GM21619 (cell line): ENCODE measurements around the gene VPREB1.
A peak's percentile ranks its signal among the peaks of the same experiment; 100 is the strongest.
"Not testable (repeated sequence)": the region's sequence is repeated elsewhere in the genome, so short reads cannot be mapped to it uniquely, and the experiment has no call there.

Experiments
- ATAC-seq: cut with Tn5 transposase; IDR thresholded peaks from one replicate; pipeline ENCODE4 v1.9.1; 2021; ENCODE audit not compliant: unreplicated experiment

VPREB1 gene, protein sequence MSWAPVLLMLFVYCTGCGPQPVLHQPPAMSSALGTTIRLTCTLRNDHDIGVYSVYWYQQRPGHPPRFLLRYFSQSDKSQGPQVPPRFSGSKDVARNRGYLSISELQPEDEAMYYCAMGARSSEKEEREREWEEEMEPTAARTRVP

DNA sequence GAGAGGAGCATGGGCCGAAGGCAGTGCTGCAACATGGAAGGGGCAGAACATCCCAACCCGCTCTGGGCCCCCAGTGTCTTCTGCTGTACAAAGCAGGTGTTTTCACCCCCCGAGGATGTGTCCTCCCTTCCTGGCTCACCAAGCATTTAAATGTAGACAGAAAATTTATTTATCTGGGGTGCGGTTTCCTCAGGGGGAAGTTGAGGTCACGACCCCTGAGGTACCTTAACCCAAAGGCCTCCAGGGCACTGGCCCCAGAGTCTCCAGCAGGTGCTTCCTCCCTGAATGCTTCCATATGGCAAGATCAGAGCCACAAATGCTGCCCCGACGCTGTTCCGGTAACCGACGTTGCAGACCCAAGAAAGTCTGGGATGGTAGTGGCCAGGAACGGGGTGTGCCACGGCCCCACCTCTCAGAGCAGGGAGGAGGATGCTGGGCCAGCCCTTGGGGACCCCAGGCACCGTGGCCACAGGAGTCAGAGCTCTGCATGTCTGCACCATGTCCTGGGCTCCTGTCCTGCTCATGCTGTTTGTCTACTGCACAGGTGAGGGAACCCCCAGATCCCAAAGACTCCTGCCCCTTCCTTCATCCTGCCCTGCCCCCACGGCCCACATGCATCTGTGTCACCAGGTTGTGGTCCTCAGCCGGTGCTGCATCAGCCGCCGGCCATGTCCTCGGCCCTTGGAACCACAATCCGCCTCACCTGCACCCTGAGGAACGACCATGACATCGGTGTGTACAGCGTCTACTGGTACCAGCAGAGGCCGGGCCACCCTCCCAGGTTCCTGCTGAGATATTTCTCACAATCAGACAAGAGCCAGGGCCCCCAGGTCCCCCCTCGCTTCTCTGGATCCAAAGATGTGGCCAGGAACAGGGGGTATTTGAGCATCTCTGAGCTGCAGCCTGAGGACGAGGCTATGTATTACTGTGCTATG is at the start of gene VPREB1:
Gene VPREB1 (plus strand): TSS at position 471 of the 935 bp plus-strand sequence. CDS start 28 bp downstream, at position 499.
- no peak for ATAC-seq

DNA sequence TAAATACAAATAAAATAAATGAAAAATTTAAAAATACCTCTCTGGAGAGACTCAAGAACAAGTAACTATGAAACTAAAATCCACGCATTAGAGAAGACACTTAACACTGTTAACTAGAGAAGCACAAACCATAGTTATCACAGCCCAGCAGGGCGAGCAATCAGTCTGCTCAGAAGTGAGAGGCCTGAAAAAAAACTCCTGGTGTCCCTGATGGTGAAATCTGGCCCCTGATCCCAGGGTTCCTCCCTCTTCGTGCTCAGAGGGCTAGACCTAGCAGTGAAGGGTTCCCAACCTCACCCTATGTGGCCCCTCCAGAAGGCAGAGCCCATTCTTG is 49.7 kb upstream of the VPREB1 start:
- ATAC-seq, result no peak

DNA sequence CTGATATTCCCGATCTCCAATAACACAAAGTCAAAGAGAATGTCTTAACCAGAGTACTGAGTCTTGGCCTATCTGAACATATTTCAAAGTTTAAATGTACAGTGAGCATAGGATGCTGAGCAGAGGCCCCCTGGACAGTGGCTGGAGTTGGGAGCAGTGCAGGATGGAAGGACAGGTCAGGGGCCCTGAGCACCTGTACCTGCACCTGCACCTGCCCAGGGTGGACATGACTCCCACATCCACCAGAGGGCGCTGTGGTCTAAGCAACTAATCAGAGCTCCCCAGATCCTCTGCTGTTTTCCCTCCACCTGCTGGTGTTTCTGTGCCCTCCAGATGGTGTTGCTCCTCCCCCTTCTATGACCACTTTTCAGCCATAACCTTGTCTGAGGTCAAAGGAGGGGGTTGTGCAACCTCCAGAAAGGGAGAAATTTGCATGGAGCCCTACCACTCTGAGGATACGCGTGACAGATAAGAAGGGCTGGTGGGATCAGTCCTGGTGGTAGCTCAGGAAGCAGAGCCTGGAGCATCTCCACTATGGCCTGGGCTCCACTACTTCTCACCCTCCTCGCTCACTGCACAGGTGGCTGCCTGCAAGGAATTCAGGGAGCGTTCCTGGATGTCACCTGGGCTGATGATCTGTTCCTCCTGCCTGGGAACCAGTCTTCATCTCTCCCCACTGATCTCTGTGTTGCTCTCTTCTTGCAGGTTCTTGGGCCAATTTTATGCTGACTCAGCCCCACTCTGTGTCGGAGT is 49.1 kb upstream of the VPREB1 start:
- ATAC-seq, result no peak

DNA sequence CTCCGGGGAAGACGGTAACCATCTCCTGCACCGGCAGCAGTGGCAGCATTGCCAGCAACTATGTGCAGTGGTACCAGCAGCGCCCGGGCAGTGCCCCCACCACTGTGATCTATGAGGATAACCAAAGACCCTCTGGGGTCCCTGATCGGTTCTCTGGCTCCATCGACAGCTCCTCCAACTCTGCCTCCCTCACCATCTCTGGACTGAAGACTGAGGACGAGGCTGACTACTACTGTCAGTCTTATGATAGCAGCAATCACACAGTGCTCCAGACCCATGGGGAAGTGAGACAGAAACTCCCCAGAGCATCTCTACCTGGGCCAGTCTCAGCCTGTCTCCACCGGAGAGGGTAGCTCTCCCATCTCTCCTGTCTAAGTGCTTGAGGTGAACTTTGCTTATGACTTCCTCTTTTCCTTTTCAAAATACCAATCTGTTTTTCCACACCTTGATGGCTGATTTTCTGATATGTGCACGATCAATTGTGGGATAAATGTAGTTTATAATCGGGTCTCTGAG is 48.5 kb upstream of the VPREB1 start:
- ATAC-seq, result peak; percentile 54

DNA sequence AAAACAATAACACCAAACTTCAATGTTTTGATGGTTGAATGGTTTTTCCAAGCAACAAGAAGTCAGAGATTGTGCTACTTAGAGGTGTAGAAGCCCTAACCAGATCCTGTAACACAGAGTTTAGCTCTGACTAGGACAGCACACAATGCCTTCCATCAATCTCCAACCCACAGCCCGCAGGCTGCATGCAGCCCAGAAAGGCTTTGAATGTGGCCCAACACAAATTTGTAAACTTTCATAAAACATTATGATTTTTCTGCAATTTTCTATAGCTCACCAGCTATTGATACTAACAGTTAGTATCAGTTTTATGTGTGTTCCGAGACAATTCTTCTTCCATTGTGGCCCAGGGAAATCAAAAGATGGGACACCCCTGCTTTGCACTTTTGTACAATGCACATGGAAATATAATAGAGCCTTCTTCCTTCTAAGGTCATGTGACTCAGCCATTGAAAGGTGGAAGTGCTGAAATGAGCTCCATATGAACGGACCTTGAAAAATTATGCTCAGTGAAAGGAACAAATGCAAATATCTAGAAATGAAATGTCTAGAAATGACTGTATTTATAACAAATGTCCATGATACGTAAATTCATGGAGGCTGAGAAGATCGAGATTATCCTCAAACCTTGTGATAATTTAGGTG is 47.6 kb upstream of the VPREB1 start:
- ATAC-seq, result no peak

DNA sequence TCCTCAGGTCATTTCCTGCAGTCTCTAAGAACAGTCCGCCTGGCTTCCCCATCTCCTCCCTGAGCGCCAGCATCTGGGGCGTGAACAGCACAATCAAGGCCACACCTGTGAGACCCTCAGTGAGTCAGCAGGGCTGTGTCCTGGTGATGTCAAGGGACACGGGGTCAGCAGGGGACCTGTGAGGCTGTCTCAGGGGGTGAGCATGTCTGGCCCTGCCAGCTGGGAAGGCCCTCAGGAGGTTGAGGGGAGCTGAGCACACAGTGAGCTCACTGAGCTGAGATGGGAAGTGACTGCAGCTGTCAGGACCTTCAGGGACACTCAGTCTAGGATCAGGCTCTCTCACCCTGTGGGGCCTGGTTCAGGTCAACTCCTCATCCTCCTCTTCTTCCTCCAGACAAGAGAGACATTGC is 46.6 kb upstream of the VPREB1 start:
- no peak for ATAC-seq

DNA sequence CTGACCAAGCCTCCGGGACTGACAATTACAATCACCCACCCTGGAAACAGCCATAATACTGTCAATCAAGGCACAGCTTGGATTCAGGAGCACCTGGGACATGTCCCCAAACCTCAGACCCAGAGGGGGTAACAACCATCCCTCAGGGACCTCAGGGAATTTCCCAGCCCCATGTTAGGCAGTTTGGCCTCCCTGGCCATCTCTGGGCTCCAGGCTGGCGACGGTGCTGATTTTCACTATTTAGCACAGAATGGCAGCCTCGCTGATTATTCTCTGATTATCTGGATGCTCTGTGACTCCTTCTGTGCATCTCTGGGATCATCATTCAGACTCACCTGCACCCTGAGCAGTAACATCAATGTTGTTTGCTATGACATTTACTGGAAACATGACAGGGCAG is 45.8 kb upstream of the VPREB1 start:
- no peak for ATAC-seq

DNA sequence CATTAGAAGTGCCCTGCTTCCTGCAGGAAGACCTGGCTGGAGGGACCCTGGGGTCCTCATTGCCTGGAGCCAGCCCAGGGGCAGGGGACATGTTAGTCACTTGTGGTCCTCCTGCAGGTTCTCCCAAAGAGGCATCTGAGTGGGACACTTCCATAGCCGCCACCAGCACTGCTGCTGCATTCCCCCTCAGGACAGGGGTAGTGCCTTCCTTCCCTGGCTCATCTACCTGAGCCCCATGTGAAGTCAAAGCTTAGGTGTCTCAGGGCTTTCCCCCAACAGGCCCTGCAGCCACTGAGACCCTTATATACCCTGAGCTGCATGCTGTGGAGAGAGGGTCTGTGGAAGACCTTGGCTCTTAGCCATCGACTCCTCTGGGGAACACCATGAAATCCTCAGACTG is 45.0 kb upstream of the VPREB1 start:
- ATAC-seq, result no peak

DNA sequence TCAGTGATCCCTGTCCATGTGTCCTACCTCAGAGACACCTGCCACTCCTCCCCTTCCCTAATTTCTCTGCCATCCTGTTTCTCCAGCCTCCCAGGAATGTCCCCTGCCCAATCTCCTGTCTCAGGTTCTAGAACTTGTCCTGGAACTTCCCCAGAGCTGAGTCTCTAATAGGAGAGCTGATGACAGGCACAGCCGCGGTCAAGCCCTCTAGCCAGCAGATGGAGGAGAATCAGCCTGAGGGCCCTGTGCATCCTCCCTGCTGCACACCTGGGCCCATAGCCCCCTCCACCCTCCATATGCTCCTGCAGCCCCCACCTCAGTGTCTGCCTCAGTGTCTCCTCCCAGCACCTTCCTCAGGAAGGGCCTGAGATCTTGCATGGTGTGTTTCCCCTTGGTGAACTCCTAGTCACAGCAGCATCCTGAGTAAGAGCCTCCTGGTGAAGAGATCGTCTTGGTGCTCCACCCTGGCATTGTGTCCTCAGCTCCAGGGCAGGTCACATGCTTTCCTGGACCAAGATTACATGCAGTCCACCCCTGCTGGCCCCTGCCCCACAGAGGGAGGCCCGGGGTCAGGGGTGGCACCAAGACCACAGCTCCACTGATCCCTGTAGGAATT is 43.9 kb upstream of the VPREB1 start:
- ATAC-seq, result no peak

DNA sequence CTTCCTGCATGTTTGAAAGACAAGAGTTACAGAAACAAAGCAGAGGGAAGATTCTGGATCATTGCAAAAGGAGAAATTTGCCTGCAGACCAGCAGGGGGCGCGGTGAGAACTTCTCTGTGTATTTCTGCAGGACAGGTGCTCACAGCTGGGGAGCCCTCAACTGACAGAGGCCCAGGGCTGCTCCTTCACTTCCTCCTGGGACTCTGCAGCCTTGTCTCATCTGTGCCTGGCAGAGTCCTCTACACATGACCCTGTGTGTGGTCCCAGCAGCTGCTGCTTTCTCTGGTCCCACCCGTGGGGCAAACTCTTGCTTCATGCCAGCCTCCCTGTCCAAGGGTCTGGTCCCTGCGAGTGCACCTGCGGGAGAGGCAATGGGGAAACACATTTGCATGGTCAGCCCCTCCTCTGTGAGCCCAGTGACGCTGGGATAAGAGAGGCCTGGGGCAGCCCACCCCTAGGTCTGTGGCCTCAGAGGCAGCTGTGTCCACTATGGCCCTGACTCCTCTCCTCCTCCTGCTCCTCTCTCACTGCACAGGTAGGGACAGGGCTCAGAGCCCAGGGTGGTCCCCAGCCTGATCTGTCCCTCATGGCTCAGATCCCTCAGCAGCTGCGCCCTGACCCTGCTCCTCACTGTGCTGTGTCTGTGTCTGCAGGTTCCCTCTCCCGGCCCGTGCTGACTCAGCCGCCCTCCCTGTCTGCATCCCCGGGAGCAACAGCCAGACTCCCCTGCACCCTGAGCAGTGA is 43.2 kb upstream of the VPREB1 start:
- ATAC-seq, result peak; percentile 73

DNA sequence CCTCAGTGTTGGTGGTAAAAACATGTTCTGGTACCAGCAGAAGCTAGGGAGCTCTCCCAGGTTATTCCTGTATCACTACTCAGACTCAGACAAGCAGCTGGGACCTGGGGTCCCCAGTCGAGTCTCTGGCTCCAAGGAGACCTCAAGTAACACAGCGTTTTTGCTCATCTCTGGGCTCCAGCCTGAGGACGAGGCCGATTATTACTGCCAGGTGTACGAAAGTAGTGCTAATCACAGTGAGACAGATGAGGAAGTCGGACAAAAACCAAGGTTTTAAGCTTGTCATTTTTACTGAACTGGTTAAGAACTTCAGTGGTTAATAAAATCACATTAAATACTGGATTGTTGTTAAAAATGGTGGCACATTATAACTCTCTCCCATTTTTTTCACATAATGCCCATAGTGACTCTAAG is 42.6 kb upstream of the VPREB1 start:
- ATAC-seq, result peak; percentile 17

DNA sequence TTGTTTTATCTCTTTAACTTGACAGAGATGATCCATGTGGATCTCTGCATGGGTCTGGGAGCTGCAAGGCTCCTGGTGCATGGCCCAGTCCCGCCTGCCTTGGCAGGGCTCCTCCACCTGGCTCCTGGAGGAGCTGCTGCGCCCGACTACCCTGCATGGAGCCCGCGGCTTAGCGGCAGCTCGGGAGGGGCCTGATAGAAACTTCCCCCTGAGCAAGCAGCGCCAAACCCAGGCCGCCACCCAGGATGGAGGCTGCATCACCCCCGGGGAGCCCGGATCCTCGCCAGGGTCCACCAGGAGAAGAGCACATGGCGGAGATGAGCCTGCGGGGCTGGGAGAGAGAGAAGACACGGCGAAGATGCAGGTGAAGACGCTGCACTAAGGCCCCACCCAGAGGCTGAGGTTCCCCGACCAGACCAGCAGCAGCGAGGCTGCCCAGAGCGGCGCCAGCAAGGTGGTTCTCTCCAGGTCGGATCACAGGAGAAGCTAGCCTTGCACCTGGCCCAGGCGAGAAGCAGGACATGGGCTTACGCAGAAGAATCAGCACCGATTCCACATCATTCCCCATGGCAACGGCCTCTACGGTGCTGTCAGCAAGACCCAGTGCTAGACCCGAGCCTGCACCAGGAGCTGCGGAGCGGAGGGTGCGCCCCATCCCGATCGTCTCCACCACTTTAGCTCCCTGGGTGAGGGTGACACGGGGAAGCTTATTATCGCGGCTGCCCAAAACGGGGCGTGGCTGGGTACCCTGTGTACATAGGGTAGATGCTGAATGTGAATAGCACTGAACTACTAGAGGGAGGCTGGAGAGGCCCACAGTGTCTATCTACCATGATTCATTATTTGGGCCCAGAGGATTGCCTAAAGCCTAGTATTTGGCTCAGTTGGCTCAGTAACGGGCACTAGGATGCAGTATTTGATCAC is 41.3 kb upstream of the VPREB1 start:
- ATAC-seq, result no peak

DNA sequence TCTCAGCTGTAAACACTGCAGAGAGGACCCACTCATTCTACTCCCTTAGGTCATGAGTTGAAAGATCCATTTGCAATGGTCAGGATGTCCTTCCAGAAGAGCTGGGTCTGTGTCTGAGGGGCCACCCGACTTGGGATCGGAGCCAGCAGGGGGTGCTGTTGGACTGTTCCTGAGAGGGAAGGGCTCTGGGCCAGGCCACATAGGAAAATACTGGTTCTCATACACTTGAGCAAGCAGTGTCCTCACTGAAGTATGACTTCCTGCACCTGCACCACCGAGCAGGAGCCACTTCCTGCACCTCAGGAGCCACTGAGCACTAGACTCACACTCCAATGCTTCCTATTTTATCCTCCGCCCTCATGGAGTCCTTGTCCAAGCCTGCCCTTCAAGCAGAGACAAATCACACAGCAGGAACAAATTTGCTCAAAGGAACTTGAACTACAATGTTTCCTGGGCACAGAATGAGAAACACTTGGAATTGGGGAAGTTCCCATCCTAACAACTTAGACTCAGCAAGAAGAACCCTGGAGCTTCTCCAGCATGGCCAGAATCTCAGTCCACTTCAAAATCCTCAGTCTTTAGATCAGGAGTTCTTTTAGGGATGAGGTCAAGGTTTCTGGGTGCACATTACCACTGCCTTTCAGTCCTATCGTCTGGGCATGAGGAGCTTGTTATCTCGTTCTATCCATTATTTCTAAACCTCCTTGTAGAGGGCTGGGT is 36.6 kb upstream of the VPREB1 start:
- ATAC-seq, result peak; percentile 78

DNA sequence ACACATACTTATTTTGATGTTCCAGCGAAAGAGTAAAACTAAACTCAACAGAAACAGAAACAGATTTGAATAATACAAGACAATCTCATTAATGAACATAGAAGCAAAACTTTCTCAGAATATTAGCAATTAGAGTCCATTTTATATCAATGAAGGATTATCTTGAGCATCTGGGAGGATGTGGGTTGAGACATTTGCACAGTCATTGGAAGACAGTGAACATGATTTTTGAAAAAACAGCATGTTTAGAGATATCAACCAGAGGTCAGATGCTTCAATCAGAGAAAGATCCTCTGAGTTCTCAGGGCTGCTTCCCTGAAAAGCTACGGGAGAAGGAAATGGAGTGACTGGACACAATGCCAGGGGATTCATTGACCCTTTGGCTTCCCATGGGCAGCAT is 35.9 kb upstream of the VPREB1 start:
- ATAC-seq, result no peak

DNA sequence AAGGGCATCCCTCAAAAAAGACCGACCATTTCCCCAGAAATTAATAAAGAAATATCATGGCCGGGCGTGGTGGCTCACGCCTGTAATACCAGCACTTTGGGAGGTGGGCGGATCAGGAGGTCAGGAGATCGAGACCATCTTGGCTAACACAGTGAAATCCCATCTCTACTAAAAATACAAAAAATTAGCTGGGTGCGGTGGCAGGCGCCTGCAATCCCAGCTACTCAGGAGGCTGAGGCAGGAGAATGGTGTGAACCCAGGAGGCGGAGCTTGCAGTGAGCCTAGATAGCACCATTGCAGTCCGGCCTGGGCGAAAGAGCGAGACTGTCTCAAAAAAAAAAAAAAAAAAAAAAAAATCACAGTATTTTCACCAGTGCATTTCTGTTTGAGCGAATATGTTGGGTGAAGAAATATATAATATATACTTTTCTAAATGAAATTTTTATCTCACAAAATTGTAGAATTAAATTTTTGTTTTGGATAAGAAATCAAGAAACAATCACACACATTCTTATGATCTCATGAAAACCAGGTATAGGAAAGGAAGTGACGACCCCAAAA is 35.4 kb upstream of the VPREB1 start:
- not testable (repeated sequence) for ATAC-seq

DNA sequence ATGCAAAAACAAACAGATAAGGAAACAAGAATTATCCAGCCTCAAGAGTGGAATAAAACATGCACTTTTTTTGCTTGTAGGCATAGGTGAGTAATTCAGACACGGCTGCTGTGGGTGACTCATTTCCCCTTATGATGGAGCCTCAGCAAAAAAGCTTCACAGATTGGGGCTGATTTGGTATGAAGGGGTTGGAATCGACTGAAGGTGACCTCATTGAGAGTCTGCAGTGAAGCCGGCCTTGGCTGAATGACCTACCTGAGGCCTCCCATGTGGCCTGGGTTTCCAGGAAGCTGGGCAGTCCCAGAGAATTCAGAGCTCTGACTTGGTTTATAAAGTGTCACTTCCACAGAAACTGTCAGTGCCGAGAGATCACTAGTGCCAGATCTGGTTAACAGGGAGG is 34.2 kb upstream of the VPREB1 start:
- ATAC-seq, result peak; percentile 48

DNA sequence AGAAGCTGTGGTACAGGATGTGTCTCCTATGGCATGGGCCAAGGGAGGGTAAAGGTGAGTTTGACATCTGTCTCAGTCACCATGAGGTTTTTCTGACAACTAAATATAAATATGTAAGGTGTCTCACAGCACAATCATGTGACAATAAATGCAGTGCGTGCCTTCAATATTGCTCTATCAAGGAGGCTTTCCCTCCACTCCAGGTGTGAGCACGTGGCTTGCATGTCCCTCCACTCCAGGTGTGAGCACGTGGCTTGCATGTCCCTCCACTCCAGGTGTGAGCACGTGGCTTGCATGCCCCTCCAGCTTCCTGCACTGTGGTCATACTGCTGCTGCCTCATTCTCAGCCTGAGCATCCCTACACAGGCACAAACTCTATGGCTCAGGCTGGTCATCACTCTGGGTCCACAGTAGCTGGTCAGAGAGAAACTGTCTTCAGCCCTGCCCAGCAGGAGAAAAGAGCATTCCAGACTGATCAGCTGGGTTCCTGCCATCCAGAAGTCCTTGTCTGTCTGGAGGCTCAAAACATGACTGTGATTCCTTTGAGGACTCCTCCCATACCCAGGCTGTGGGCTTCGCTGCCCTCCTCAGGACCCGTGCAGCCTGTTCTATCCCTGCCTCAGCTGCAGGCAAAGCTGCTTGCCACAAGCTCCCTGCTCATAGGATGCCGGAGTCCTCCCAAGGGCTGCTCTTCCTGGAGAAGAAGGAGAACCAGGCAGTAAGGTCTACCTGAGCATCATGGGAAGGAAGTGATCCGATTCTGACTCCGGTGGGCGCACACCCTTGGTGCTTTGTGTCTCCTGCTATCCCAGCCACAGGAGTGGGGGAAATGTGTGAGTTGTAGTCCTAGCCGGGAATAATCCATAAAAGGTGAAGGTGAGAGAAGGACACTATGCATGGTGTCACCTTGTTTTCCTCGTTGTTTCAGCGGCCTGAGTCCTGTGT is 33.4 kb upstream of the VPREB1 start:
- no peak for ATAC-seq
